Erythroblast (primary cell): ENCODE measurements around the gene MUSK.

ENCODE experiments used
- GATA1 ChIP-seq: IDR thresholded peaks from 2 replicates; pipeline ENCODE4 v1.6.1; 2011; ENCODE audit warnings: low read depth, mild to moderate bottlenecking, control low read depth, low read length, moderate library complexity
- POLR2A ChIP-seq: IDR thresholded peaks from 2 replicates; pipeline ENCODE4 v1.6.1; 2011; ENCODE audit warnings: mild to moderate bottlenecking, low read length

- TF ChIP-seq POLR2A (no peak), GATA1 (no peak)
Observed at GRCh38 chr9:110626101-110626829, 42.3 kb upstream of the MUSK start.
